HG03045 (cell line): ENCODE measurements around the gene HEPACAM2.

Experiments
- ATAC-seq: cut with Tn5 transposase; IDR thresholded peaks from one replicate; pipeline ENCODE4 v1.9.1; 2021; ENCODE audit warnings: mild to moderate bottlenecking, moderate library complexity; ENCODE audit not compliant: unreplicated experiment

Gene HEPACAM2

GRCh38 chr7:93226310-93226709, at the start of gene HEPACAM2:
Gene HEPACAM2 (minus strand): TSS chr7:93226469.
- no peak for ATAC-seq

GRCh38 chr7:93265220-93265619, 39.0 kb upstream of the HEPACAM2 start:
- ATAC-seq = no peak

GRCh38 chr7:93262535-93262934, 36.3 kb upstream of the HEPACAM2 start:
- no peak for ATAC-seq

- no peak for ATAC-seq
Observed at GRCh38 chr7:93258661-93259060, 32.4 kb upstream of the HEPACAM2 start.

- no peak for ATAC-seq
Observed at GRCh38 chr7:93249491-93250148, 23.4 kb upstream of the HEPACAM2 start.

- no peak for ATAC-seq
Observed at GRCh38 chr7:93245525-93246432, 19.5 kb upstream of the HEPACAM2 start.

- ATAC-seq = no peak
Observed at GRCh38 chr7:93242106-93242505, 15.8 kb upstream of the HEPACAM2 start.

GRCh38 chr7:93239824-93240223, 13.6 kb upstream of the HEPACAM2 start:
- ATAC-seq = no peak

GRCh38 chr7:93238748-93239147, 12.5 kb upstream of the HEPACAM2 start:
- no peak for ATAC-seq

GRCh38 chr7:93238131-93238530, 11.9 kb upstream of the HEPACAM2 start:
- no peak for ATAC-seq

- no peak for ATAC-seq
Observed at GRCh38 chr7:93235541-93235940, 9.3 kb upstream of the HEPACAM2 start.

- peak; percentile 6 for ATAC-seq
Observed at GRCh38 chr7:93232673-93233018, 6.4 kb upstream of the HEPACAM2 start.

GRCh38 chr7:93231799-93232672, 5.8 kb upstream of the HEPACAM2 start, which contains the start of gene VPS50:
Gene VPS50 (plus strand): TSS chr7:93232366. CDS start chr7:93232468, 102 bp downstream.
- ATAC-seq = peak; percentile 99

- no peak for ATAC-seq
Observed at GRCh38 chr7:93231259-93231658, 5.0 kb upstream of the HEPACAM2 start.

GRCh38 chr7:93228302-93228701, 2.0 kb upstream of the HEPACAM2 start:
- ATAC-seq = no peak

- no peak for ATAC-seq
Observed at GRCh38 chr7:93219868-93220267, 6.4 kb downstream of the HEPACAM2 start.

- ATAC-seq = no peak
Observed at GRCh38 chr7:93218997-93219827, 7.1 kb downstream of the HEPACAM2 start.

GRCh38 chr7:93212881-93213280, 13.4 kb downstream of the HEPACAM2 start:
- no peak for ATAC-seq

- no peak for ATAC-seq
Observed at GRCh38 chr7:93211228-93211818, 14.9 kb downstream of the HEPACAM2 start.

- ATAC-seq = no peak
Observed at GRCh38 chr7:93205046-93205445, 21.2 kb downstream of the HEPACAM2 start.
